ENCODE data around the gene DDX25. TPM values are rescaled to one million over a fixed set of nuclear protein-coding genes. Genes with fewer than 3 reads are reported as not detected.

The DDX25 gene
- total and polyA plus RNA-seq, 2 of the 4 experiments (the other 2 are of a cell fraction): under 0.01 TPM; not detected in 1

DNA sequence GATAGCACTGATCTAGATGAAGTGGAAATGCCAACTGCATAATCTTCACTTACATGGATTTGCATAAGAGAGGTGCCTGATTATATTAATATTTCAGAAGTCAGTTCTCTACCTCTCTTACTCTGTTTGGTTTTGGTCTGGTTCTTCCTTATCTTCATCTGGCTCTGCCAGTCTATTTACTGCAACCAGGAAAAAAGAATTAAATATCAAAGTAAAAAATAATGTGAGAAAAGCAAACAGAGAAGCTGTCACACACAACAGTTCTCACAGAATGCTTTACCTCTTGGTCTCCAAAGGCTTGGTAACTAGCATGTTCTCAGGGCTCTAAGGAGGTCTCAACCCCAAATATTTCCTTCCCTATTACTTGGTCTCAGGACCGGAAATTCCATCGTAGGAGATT is 48.3 kb downstream of the DDX25 start:
- Histone ChIP-seq H2BK20ac (ENCODE audit: low read depth, low read length) (no peak overlapping the region), H2AFZ (replicated peaks; ENCODE audit: low read length, poor library complexity) (no peak overlapping the region), H3K36me3 (ENCODE audit: control insufficient read depth, insufficient read depth, low read length) (no peaks in the 10 kb centered on the region), H3K9me1 (ENCODE audit: insufficient read depth, low read length) (no peaks in the 10 kb centered on the region), H2AK9ac (replicated peaks; ENCODE audit: low read depth, low read length, poor library complexity) (no peak overlapping the region), H3K79me1 (ENCODE audit: low read depth in 1 of 2, low read length in 2 of 2) (no peaks in the 10 kb centered on the region), H3K4me2 (ENCODE audit: low read depth, low read length) (no peak overlapping the region), H3K14ac (replicated peaks; ENCODE audit: low read depth, low read length) (no peak overlapping the region), H3K23ac (ENCODE audit: low read depth, low read length) (no peak overlapping the region), H3K9ac (ENCODE audit: low read depth, low read length) (no peak overlapping the region), H3K18ac (ENCODE audit: low read depth, low read length) (no peak overlapping the region), H3K4ac (ENCODE audit: low read depth, low read length) (no peak overlapping the region), H4K91ac (ENCODE audit: insufficient read depth, low read depth, low read length) (no peak overlapping the region), H3K56ac (ENCODE audit: extremely low read depth, insufficient read depth, low read length) (no peak overlapping the region), H2AK5ac (ENCODE audit: low read depth, low read length) (no peak overlapping the region), H2BK120ac (ENCODE audit: low read depth, low read length) (no peak overlapping the region), H4K20me1 (ENCODE audit: insufficient read depth, low read length) (no peaks in the 10 kb centered on the region), H2BK5ac (ENCODE audit: low read depth, low read length, poor library complexity, severe bottlenecking) (no peak overlapping the region), H2BK15ac (ENCODE audit: low read depth, low read length) (no peak overlapping the region), H3K27ac (ENCODE audit: insufficient read depth, low read length) (no peak overlapping the region), H3K27me3 (ENCODE audit: control insufficient read depth, insufficient read depth, low read length) (peaks cover 4% of the 10 kb centered on the region), H4K5ac (ENCODE audit: low read depth, low read length) (no peak overlapping the region), H4K8ac (ENCODE audit: low read depth in 2 of 2, low read length in 2 of 2) (no peak overlapping the region), H3K4me3 (ENCODE audit: insufficient read depth, low read depth, low read length) (no peak overlapping the region), H3K9me3 (ENCODE audit: control insufficient read depth, insufficient read depth, low read length) (no peaks in the 10 kb centered on the region), H3K4me1 (ENCODE audit: control insufficient read depth, insufficient read depth, low read length) (no peaks in the 10 kb centered on the region)
- no CpG with 5 or more reads among the region's 2 CpGs for WGBS, 2 experiments (ENCODE audit: extremely low coverage in 2 of 2, insufficient read length in 1 of 2)
- DNase-seq: no peak
- intact Hi-C loops (cut with micrococcal nuclease) (no loop called here), dilution Hi-C loops (cut with HindIII; ENCODE audit: low sequenced_read_pairs, unreplicated experiment) (no loop called here), in situ Hi-C loops (cut with MboI; ENCODE audit: low sequenced_read_pairs) (no loop called here)
- no peak for TF ChIP-seq BHLHE40 (IDR thresholded peaks at IDR 0.05; ENCODE audit: low read depth, low read length)
- no peak for TF ChIP-seq RAD21 (IDR thresholded peaks at IDR 0.05; ENCODE audit: low read length)
- TF ChIP-seq, protein P1, sequence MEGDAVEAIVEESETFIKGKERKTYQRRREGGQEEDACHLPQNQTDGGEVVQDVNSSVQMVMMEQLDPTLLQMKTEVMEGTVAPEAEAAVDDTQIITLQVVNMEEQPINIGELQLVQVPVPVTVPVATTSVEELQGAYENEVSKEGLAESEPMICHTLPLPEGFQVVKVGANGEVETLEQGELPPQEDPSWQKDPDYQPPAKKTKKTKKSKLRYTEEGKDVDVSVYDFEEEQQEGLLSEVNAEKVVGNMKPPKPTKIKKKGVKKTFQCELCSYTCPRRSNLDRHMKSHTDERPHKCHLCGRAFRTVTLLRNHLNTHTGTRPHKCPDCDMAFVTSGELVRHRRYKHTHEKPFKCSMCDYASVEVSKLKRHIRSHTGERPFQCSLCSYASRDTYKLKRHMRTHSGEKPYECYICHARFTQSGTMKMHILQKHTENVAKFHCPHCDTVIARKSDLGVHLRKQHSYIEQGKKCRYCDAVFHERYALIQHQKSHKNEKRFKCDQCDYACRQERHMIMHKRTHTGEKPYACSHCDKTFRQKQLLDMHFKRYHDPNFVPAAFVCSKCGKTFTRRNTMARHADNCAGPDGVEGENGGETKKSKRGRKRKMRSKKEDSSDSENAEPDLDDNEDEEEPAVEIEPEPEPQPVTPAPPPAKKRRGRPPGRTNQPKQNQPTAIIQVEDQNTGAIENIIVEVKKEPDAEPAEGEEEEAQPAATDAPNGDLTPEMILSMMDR (conservative IDR thresholded peaks at IDR 0.05; ENCODE audit: low read depth, low read length): no peak
- ChIA-PET CTCF (no interaction called here), POLR2A (ENCODE audit: unreplicated experiment) (no interaction called here)
- BruUV-seq (replicated peaks): no TSS peak
- no peak for ATAC-seq (ENCODE audit: low read depth)

Measured in IMR-90 (cell line).